Raji (cell line): Measurements from ENCODE around the gene JOSD2.

ENCODE experiments used
- POLR2A ChIP-seq: IDR thresholded peaks from 2 replicates; pipeline ENCODE4 v1.6.1; 2011; ENCODE audit warnings: low read depth, low read length, control low read depth; ENCODE audit not compliant: insufficient read depth

Gene JOSD2

DNA sequence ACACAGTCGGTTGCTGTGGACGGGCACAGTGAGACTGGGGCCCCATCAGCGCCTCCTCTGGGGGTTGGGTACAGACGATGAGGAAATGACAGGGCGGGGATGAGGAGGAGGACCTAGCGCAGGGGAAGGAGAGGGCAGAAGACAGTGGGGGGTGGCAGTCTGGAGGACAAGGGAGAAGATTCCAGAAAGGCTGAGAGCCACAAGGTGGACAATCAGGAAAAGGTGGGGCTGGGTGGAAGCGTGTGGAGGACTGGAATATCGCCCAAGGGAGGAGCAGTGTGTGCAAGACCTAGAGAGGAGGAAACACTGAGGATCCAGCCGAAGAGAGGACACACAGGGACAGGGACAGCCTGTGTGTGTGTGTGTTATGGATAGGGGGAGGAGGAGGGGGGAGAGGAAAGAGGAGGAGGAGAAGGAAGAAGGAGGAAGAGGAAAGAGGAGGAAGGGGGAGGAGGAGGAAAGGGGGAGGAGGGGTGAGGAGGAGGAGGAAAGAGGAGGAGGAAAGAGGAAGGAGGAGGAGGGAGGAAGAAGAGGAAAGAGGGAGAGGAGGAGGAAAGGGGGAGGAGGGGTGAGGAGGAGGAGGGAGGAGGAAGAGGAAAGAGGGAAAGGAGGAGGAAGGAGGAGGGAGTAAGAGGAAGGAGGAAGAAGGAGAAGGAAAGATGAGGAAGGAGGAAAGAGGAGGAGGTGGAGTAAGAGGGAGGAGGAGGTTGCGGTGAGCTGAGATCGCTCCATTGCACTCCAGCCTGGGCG lies 18.5 kb downstream of the JOSD2 start:
- TF ChIP-seq POLR2A: no peak

DNA sequence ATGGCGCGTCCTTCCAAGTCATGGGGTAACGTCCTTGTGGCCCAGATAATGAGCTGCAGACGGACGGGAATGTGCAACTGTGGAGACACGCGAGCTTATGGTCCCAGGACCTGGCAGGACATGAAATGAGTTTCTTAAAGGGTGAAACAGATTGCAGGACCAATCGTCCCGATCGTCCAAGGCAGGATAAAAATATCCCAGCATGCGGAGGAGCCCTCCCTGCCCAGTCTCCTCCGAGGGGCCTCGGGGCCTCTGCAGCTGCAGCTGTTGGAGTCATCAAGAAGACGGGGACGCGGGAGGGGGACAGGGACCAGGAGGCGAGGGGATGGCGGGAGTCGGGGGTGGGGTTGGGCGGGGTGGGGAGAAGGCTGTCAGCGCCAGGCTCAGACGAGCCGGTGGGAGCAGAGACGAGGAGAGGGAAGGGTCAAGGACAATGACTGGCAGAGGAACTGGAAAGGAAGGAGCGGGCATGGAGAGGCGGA lies 20.0 kb downstream of the JOSD2 start:
- TF ChIP-seq POLR2A: no peak

DNA sequence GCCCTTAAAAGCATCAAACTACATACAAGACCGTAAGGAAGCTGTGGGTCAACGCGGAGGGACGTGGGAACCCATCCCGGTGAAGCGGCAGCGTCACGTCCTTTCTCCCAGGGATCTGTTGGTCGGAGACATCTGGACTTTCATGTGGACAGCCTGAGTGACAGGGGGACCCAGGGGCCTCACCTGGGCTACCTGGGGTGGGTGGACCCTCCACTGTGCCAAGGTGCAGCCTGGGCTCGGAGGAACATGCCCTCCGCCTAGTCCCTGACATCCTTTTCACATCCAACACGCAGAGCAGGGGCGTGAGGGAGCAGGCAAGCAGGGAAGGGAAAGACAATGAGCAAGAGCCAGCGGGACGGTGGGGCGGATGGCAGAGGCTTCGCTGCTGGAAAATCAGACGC lies 20.6 kb downstream of the JOSD2 start:
- no peak for TF ChIP-seq POLR2A

DNA sequence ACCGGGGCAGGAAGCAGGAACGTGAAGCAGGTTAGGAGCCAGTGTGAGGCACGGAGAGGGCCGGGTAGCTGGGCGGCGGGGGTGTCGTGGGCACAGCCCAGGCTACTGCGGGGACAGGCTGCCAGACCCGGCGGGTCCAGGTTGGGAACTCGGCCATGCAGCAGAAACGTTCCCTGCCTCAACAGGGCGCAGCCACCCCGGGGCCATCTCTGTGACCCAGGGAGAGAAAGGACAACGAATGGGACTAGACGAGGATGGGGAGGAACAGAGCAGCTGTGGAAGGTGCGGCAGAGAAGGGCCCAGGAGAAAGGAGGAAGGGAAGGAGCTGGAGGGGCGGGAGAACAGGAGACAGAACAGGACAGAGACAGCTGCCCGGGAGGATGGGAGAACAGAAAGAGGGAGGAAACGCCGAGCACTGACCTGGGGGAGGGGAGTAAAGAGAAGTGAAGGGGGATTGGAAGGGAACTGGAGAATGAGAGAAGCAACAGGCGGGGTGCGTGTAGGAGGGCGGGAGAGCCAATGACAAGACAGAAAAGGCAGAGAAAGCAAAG lies 21.5 kb downstream of the JOSD2 start:
- TF ChIP-seq POLR2A: no peak

DNA sequence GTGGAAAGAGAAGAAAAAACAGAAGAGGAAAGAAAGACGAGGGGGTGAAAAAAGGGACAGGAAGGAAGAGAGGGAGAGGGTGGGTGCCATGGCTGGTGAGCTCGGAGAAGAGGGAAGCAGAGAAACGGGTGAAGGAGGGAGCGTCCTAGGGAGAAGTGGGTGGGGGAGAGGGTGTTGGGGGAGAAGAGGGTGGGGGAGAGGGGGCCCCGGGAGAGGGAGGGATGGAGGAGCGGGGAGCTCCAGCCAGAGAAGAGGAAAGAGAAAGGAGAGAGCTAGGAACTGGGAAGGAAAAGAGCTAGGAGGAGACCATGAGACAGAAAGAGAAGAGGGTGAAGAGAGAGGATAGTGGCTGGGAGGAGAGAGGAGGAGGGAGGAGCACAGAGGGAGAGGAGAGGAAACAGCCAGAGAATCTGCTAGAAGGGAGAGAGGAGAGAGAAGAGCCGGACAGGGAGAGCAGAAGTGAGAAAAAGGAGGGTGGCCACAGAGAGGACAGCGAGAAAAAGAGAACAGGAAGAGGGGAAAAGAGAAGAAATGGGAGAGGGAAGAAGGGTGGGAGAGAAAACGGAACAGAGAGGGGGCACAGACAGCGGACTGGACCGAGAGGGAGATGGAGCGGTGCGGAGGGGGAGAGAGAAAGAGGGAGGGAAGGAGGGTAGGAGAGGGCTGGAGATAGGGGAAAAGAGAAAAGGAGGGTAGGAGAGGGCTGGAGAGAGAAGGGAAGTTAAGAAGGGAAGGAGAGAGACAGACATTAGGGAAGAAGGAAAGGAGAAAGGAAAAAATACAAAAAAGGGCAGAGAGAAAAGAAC lies 22.4 kb downstream of the JOSD2 start:
- TF ChIP-seq POLR2A: no peak

DNA sequence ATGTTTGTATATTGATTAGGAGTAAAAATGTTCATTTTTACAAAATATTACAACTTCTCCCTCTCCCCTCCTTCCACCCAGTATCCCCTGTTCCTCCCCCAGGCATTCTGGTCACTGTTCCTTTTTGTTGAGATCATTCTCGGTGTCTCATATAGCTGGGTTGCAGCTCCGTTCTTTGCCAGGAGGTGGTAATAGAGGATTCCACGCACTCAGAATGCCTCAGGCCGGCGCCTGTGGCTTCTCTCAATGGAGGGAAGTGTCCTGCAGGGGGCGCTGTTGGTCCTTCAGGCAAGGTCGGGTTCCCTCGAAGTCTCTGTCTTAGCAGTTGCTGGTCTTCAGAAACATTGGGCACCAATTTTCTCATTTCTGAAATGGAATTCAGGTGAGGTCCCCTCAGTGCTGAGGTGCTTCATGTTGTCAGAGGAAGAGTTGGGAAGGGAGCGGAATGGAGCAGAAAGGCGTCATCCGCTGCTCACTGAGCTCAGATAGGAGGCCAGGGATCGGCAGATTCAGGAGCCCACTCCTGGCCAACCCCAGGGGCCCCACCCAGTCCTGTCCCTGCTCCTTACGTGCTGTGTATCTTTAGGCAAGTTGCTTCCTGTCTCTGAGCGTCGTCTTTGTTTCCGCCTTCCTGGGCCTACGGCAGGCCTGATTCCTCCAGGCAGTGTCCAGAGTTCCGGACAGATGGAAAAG lies 24.0 kb downstream of the JOSD2 start:
- TF ChIP-seq POLR2A: no peak

DNA sequence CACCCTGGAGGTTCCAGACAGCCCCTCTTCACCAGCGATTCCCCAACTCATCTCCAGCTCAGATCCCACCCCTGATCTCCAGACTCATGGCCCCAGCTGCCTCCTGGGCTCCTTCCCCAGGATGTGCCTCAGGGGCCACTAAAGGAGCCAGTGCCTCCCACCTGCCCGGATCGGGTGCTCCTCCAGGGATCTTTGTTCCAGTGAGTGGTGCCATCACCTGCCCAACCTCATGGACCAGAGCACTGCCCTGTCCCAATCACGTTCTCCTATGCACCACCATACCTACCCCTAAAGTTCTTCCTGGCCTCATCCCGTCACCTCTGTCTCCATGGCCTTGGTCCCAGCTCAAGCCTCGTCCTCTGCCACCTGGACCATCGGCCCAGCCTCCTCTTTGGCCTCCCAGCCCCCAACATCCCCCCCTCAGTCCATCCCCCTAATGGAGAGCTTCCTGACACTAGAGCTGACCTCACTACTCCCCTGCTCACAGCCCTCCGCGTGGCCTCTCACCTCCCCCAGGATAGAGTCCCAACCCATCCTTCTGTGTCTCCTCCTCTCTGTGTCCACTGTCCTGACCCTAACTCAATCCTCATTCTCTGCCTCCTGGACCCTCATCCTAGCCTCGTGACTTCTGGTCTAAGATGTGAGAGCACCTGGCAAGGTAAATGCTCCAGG lies 25.6 kb downstream of the JOSD2 start:
- TF ChIP-seq POLR2A: no peak

DNA sequence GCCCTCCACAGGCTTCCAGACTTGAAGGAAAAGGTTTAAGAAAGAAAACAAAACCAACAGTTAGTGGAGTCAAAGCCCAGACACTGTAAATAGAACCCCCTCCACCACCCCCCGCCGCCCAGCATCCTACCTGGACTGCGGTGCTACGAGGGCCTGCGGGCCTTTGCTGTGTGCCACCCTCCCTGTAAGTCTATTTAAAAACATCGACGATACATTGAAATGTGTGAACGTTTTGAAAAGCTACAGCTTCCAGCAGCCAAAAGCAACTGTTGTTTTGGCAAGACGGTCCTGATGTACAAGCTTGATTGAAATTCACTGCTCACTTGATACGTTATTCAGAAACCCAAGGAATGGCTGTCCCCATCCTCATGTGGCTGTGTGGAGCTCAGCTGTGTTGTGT lies 28.1 kb downstream of the JOSD2 start:
- TF ChIP-seq POLR2A: no peak

DNA sequence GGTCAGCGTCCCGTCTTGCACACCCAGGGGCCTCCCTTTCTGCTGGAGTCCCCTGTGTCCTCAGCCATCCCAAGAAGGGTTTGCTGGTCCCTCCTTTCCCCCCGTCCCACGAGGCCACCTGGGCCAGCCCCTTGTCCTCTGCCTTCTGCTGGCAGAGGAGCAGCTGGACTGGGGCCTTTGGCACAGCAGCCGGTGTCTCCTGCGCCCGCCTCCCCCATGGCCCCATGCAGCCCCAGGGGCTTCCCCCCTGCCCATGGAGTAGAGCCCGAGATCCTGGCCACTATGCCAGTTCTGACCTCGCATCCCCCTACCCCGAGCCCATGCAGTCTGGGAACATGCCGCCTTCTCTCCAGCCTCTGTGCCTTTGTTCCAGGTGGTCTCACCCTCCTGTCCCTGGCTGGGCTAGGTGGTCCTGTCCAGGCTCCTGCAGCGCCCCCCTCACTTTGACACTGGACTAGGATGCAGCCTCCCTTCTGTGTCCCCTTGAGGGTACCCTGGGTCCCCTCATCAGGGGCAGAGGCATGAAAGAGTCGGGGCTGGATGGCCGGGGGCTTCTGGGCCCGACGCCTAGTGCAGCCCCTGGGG lies 28.6 kb downstream of the JOSD2 start:
- no peak for TF ChIP-seq POLR2A

DNA sequence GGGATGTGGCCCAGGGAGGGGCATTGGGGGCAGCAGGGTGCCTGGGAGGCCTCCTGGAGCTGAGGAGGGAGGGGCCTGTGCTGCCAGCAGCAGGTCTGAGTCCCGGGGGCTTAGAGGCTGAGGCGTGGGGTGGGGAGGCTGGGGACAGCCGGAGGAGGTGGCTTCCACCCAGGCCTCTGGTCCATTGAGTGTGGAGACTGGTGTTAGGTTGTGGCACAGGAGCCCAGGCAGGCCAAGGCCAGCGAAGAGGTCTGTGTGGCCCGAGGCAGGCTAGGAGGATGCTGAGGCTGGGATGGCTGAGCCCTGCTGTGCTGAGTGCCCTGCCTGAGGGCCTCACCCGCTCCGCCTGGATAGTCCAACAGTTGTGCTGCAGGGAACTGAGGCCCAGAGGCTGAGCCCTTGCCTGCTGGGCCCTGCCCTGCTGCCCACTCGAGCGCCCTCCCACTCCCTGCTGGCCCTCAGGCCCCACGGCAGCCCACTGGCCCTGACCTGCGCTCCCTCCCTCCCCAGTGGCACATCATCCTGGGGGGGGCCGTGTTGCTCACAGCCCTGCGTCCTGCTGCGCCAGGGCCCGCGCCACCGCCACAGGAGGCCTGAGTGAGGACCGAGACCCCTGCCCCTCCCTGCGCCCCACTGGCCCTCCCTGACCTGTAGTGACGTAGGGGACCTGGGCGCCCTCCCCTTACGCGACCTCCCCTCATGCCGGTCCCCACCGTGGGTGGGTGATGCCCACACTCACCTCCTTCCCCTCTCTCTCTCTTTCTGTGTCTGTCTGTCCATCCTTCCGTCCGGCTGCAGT lies 29.4 kb downstream of the JOSD2 start:
- TF ChIP-seq POLR2A: no peak

DNA sequence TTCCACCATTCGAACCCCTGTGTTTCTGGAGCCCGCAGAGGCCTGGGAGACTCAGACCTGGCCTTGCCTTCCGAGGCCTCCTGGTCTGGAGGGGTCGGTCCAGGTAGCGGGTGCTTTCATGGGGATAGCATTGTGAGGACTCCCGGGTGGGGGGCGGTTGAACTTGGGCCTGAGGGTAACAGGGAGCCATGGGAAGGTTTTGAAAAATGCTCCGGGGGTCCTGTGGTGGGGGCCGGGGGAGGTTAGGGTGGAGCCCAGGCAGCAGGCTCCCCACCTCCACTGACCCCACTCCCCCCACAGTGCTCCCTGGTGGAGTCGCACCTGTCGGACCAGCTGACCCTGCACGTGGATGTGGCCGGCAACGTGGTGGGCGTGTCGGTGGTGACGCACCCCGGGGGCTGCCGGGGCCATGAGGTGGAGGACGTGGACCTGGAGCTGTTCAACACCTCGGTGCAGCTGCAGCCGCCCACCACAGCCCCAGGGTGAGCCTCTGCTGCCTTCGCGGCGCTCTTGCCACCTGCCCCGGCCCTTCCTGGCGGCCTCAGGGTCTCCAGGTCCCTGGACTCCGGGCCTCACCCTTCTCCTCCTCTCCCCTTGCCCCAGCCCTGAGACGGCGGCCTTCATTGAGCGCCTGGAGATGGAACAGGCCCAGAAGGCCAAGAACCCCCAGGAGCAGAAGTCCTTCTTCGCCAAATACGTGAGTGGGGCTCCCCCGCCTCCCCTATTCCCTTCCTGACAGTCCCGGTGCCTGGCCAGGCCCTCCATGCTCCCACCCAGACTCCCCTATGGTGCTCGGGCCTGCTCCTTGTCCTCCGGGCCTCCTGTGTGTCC lies 30.5 kb downstream of the JOSD2 start:
- no peak for TF ChIP-seq POLR2A

DNA sequence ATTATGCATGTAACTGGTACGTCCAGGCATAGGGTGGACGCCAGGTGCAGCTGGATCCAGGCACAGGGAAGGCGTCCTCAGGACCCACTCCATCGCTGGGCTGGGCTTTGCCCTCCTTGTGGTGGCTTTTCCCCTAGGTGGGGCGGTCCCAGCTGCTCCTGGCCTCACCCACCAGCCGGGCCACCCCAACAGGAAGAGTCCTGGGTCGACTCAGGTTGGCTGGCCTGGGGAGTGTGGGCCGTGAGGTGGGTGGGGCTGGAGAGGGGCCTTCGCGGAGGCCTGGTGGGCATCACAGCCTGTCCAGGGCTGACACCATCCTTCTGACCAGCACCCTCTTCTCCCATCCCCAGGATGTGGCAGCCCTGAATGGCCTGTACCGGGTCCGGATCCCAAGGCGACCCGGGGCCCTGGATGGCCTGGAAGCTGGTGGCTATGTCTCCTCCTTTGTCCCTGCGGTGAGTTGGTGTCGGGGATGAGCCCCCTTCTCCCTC lies 31.2 kb downstream of the JOSD2 start:
- TF ChIP-seq POLR2A: no peak
